Tibial artery (tissue), 4 donors: ENCODE data around the gene KLHL34.

Experiments
- DNase-seq, 2 donors: peaks; one replicate each; pipeline ENCODE4 v3.0.0-alpha.2; 2019
- H3K27ac ChIP-seq, 2 donors: fragments of 200-600 bp; sonication (generic) in 1 of 2; 1 replicate in 1 of 2; 2 replicates in 1 of 2; pipeline ENCODE4 v1.5.1; 2018 to 2019; ENCODE audit warnings: mild to moderate bottlenecking in 1 of 2
- H3K27me3 ChIP-seq, 2 donors: fragments of 200-600 bp; sonication (generic) in 1 of 2; one replicate each; pipeline versions ENCODE4 v1.5.1 to v1.6.0; 2016 to 2019
- H3K36me3 ChIP-seq, 3 donors: fragments of 200-600 bp; sonication (generic) in 2 of 3; one replicate each; pipeline ENCODE4 v1.5.1; 2016 to 2019; ENCODE audit warnings: mild to moderate bottlenecking in 2 of 3
- H3K4me1 ChIP-seq, 4 donors: fragments of 200-600 bp; sonication (generic) in 2 of 4; 1 replicate in 3 of 4; 2 replicates in 1 of 4; pipeline ENCODE4 v1.5.1; 2016 to 2019
- H3K4me3 ChIP-seq, 2 donors: fragments of 200-600 bp; sonication (generic) in 1 of 2; 1 replicate in 1 of 2; 2 replicates in 1 of 2; pipeline ENCODE4 v1.5.1; 2018 to 2019; ENCODE audit warnings: mild to moderate bottlenecking in 2 of 2
- H3K9me3 ChIP-seq, 3 donors: fragments of 200-600 bp; sonication (generic) in 1 of 3; one replicate each; pipeline ENCODE4 v1.5.1; 2016 to 2019
- CTCF ChIP-seq, 2 experiments: fragments of 200-600 bp in 1 of 2; fragments of 450-650 bp in 1 of 2; IDR thresholded peaks; one replicate each; pipeline ENCODE4 v1.5.1; 2017 to 2019; ENCODE audit warnings: antibody characterized with exemption in 2 of 2, mild to moderate bottlenecking in 1 of 2, moderate library complexity in 1 of 2
- intact Hi-C: fragments of 100-400 bp; cut with DNase I; formaldehyde crosslinking; loops from one replicate; pipeline ENCODE4 v1.15.0; 2023; ENCODE audit warnings: low total_unique reads

KLHL34 gene

GRCh38 chrX:21623778-21624501 is 34.2 kb downstream of the KLHL34 start:
- intact Hi-C loops = no loop called here

GRCh38 chrX:21620234-21620633 is 37.9 kb downstream of the KLHL34 start:
- no peak for DNase-seq
- intact Hi-C loops = no loop called here
- H3K4me1 ChIP-seq = no peaks in the 10 kb centered on the region
- H3K27me3 ChIP-seq = no peaks in the 10 kb centered on the region
- H3K9me3 ChIP-seq = no peaks in the 10 kb centered on the region
- H3K27ac ChIP-seq = no peak overlapping the region
- H3K4me3 ChIP-seq = no peak overlapping the region
- no peak for TF ChIP-seq CTCF (IDR thresholded peaks at IDR 0.05)
- H3K36me3 ChIP-seq = no peaks in the 10 kb centered on the region

More at GRCh38 chrX:21623778-21624501, 34.2 kb downstream of the KLHL34 start:
- no peaks in the 10 kb centered on the region for H3K9me3 ChIP-seq
- no peaks in the 10 kb centered on the region for H3K36me3 ChIP-seq
- H3K27ac ChIP-seq = no peak overlapping the region
- no peaks in the 10 kb centered on the region for H3K4me1 ChIP-seq
- no peaks in the 10 kb centered on the region for H3K27me3 ChIP-seq
- DNase-seq = no peak
- no peak for TF ChIP-seq CTCF (IDR thresholded peaks at IDR 0.05)
- H3K4me3 ChIP-seq = no peak overlapping the region

- peaks cover 0 to 15% (median 0%) of the 10 kb centered on the region in 4 donors for H3K4me1 ChIP-seq
- no peak for TF ChIP-seq CTCF (IDR thresholded peaks at IDR 0.05)
- H3K4me3 ChIP-seq = no peak overlapping the region
- DNase-seq = no peak
- no peaks in the 10 kb centered on the region for H3K27me3 ChIP-seq
- no peaks in the 10 kb centered on the region for H3K9me3 ChIP-seq
- no peaks in the 10 kb centered on the region for H3K36me3 ChIP-seq
- intact Hi-C loops = no loop called here
- no peak overlapping the region for H3K27ac ChIP-seq
These were observed 41.7 kb downstream of the KLHL34 start for GRCh38 chrX:21616386-21616785.

GRCh38 chrX:21612154-21612553 is 46.0 kb downstream of the KLHL34 start:
- Histone ChIP-seq H3K4me3 (no peak overlapping the region), H3K4me1 (peaks cover 0 to 15% (median 0%) of the 10 kb centered on the region in 4 donors), H3K9me3 (no peaks in the 10 kb centered on the region), H3K36me3 (no peaks in the 10 kb centered on the region), H3K27me3 (no peaks in the 10 kb centered on the region), H3K27ac (peak overlapping the region in 1 of 2 donors; percentile 25)
- intact Hi-C loops = no loop called here
- no peak for TF ChIP-seq CTCF (IDR thresholded peaks at IDR 0.05)
- no peak for DNase-seq

- peaks cover 0 to 15% (median 0%) of the 10 kb centered on the region in 4 donors for H3K4me1 ChIP-seq
- no peak for DNase-seq
- H3K4me3 ChIP-seq = no peak overlapping the region
- H3K9me3 ChIP-seq = no peaks in the 10 kb centered on the region
- no peaks in the 10 kb centered on the region for H3K27me3 ChIP-seq
- TF ChIP-seq CTCF (IDR thresholded peaks at IDR 0.05) = no peak
- no peaks in the 10 kb centered on the region for H3K36me3 ChIP-seq
- H3K27ac ChIP-seq = no peak overlapping the region
- intact Hi-C loops = no loop called here
These were observed 48.0 kb downstream of the KLHL34 start for GRCh38 chrX:21610168-21610567.
